Astrocyte of the cerebellum (primary cell): ENCODE data around the gene ADSS1.

ENCODE experiments used
- DNase-seq: peaks from one replicate; pipeline ENCODE4 v3.0.0-alpha.2; 2011; ENCODE audit warnings: low read depth
- H3K4me3 ChIP-seq: 2 replicates; pipeline ENCODE4 v1.5.1; 2011; ENCODE audit warnings: mild to moderate bottlenecking, low read depth, low read length, moderate library complexity
- CTCF ChIP-seq: IDR thresholded peaks from 2 replicates; pipeline ENCODE4 v1.5.1; 2012; ENCODE audit warnings: low read length, low read depth, moderate library complexity, mild to moderate bottlenecking; ENCODE audit errors: missing control alignments
- in situ Hi-C: cut with HindIII; loops from 2 replicates; pipeline ENCODE4 v1.10.0; 2017; ENCODE audit warnings: low sequenced_read_pairs

ADSS1 gene

GRCh38 chr14:104696671-104697316, 27.2 kb upstream of the ADSS1 start:
- DNase-seq: no peak
- no peak overlapping the region for H3K4me3 ChIP-seq
- no peak for TF ChIP-seq CTCF
- in situ Hi-C loops: no loop called here

- in situ Hi-C loops: no loop called here
- no peak overlapping the region for H3K4me3 ChIP-seq
Observed at GRCh38 chr14:104697317-104697703, 26.7 kb upstream of the ADSS1 start.

GRCh38 chr14:104697892-104698583, 26.0 kb upstream of the ADSS1 start:
- no peak overlapping the region for H3K4me3 ChIP-seq
- in situ Hi-C loops: no loop called here
- TF ChIP-seq CTCF: no peak
- DNase-seq: no peak

More at GRCh38 chr14:104697317-104697703, 26.7 kb upstream of the ADSS1 start:
- TF ChIP-seq CTCF: no peak
- DNase-seq: no peak

- H3K4me3 ChIP-seq: no peak overlapping the region
- no peak for DNase-seq
- in situ Hi-C loops: no loop called here
- no peak for TF ChIP-seq CTCF
Observed at GRCh38 chr14:104698688-104699425, 25.2 kb upstream of the ADSS1 start.

GRCh38 chr14:104699426-104699748, 24.6 kb upstream of the ADSS1 start:
- in situ Hi-C loops: no loop called here

GRCh38 chr14:104700225-104700651, 23.8 kb upstream of the ADSS1 start:
- DNase-seq: no peak
- TF ChIP-seq CTCF: no peak
- in situ Hi-C loops: no loop called here
- H3K4me3 ChIP-seq: no peak overlapping the region

More at GRCh38 chr14:104699426-104699748, 24.6 kb upstream of the ADSS1 start:
- TF ChIP-seq CTCF: no peak
- no peak overlapping the region for H3K4me3 ChIP-seq
- no peak for DNase-seq
